ENCODE data around the gene SEPTIN1. TPM values are rescaled to one million over a fixed set of nuclear protein-coding genes. Genes with fewer than 3 reads are reported as not detected.

The SEPTIN1 gene
- polyA plus RNA-seq, 3 donors: 0.31 to 0.60 (median 0.49) TPM

DNA sequence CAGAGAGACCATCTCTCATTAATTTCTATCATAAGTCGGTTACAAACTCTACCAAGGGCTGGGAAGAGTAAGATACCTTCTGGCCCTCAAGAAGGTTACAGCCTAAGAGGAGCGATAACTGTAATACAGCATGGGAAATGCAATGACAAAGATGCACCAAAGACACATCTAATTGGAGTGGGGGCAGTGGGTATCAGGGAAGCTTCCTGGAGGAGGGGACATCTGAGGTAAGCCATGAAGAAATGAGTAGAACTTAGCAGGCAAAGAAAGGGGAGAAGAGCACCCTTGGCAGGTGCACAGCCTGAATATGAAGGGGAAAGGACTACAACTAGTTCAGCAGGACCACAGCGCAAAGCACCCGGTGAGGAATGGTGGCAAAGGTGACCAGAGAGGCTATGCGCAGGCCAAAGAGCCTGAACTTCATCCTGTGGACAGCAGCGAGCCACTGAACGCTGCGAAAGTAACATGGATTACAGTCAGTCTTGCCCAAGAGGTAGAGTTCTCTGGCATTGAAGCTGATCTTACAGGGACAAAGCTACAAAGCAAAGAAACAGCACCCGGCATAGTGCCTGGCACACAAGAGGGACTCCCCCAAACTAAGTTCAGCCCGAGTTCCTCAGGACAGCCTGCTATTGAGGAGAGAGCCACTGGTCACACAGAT lies 14.9 kb downstream of the SEPTIN1 start:
- 77% methylated on average over 8 of the region's 10 CpGs for whole genome bisulfite sequencing (ENCODE audit: insufficient coverage)
- Mint-ChIP-seq H3K9me3 (peaks cover 0 to 6% (median 0%) of the 10 kb centered on the region in 7 donors), H3K27ac (peak overlapping the region; percentile 84 to 97 (median 92)), H3K36me3 (peaks cover 33 to 47% of the 10 kb centered on the region in 2 donors), H3K4me1 (peaks cover 43% of the 10 kb centered on the region), H3K27me3 (ENCODE audit: low read depth in 3 of 3) (peaks cover 0 to 3% (median 0%) of the 10 kb centered on the region in 3 donors), H3K4me3 (peak overlapping the region; percentile 92 to 97)
- Histone ChIP-seq H4K20me1 (ENCODE audit: insufficient read depth, low read length) (peaks cover 66% of the 10 kb centered on the region), H3K4me2 (replicated peaks; ENCODE audit: extremely low read depth, low read length, poor library complexity, severe bottlenecking) (peak overlapping the region; percentile 100), H3K27me3 (ENCODE audit: control insufficient read depth in 2 of 2, insufficient read depth in 2 of 2, low read length in 2 of 2) (no peaks in the 10 kb centered on the region), H3K4me1 (ENCODE audit: control insufficient read depth in 1 of 2, insufficient read depth in 2 of 2, low read length in 2 of 2) (peaks cover 27 to 40% of the 10 kb centered on the region in 2 donors), H3K9me3 (replicated peaks in 1 of 2; ENCODE audit: control insufficient read depth in 1 of 2, insufficient read depth in 1 of 2, low read length in 2 of 2) (no peaks in the 10 kb centered on the region), H3K9ac (ENCODE audit: insufficient read depth, low read length, poor library complexity, severe bottlenecking) (peak overlapping the region; percentile 88), H3K4me3 (replicated peaks in 1 of 3; ENCODE audit: low read depth in 2 of 3, low read length in 3 of 3) (peak overlapping the region; percentile 57 to 96 (median 60)), H2AFZ (ENCODE audit: insufficient read depth, low read depth, low read length, poor library complexity, severe bottlenecking) (no peak overlapping the region), H3K79me2 (ENCODE audit: insufficient read depth, low read length) (peaks cover 75% of the 10 kb centered on the region), H3K36me3 (replicated peaks in 1 of 2; ENCODE audit: control insufficient read depth in 1 of 2, insufficient read depth in 2 of 2, low read length in 2 of 2) (peaks cover 31 to 48% of the 10 kb centered on the region in 2 donors), H3K27ac (ENCODE audit: low read depth in 1 of 2, low read length in 2 of 2) (peak overlapping the region in 1 of 2 donors; percentile 86)
- intact Hi-C loops (cut with micrococcal nuclease): no loop called here
- DNase-seq: peak in 1 of 3 donors; percentile 7
- TF ChIP-seq, protein P1, sequence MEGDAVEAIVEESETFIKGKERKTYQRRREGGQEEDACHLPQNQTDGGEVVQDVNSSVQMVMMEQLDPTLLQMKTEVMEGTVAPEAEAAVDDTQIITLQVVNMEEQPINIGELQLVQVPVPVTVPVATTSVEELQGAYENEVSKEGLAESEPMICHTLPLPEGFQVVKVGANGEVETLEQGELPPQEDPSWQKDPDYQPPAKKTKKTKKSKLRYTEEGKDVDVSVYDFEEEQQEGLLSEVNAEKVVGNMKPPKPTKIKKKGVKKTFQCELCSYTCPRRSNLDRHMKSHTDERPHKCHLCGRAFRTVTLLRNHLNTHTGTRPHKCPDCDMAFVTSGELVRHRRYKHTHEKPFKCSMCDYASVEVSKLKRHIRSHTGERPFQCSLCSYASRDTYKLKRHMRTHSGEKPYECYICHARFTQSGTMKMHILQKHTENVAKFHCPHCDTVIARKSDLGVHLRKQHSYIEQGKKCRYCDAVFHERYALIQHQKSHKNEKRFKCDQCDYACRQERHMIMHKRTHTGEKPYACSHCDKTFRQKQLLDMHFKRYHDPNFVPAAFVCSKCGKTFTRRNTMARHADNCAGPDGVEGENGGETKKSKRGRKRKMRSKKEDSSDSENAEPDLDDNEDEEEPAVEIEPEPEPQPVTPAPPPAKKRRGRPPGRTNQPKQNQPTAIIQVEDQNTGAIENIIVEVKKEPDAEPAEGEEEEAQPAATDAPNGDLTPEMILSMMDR (IDR thresholded peaks at IDR 0.05): no peak

DNA sequence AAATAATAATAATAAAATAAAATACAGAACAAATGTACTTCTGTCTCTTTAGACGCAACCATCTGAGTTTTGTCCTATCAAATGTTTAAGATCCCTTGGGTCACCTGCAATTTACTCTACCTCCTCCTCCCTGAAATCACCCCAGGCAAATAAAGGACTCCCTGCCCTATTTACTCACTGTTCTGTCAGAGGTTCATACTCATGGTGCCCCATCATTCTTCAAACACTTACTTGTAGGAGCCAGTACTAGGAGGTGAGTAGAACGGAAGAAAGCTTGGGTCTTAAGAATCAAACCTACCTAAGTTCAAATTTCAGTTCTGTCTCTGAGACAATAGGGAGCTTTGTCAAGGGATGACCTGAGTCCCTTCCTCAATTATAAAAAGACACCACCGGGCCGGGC lies 15.8 kb downstream of the SEPTIN1 start:
- no peak overlapping the region for H3K9ac ChIP-seq (ENCODE audit: insufficient read depth, low read length, poor library complexity, severe bottlenecking)

More for the DNA sequence above, 15.8 kb downstream of the SEPTIN1 start:
- Histone ChIP-seq H3K4me3 (replicated peaks in 1 of 3; ENCODE audit: low read depth in 2 of 3, low read length in 3 of 3) (peak overlapping the region in 1 of 3 experiments; percentile 96), H3K79me2 (ENCODE audit: insufficient read depth, low read length) (peaks cover 85% of the 10 kb centered on the region), H3K27ac (ENCODE audit: low read depth in 1 of 2, low read length in 2 of 2) (peak overlapping the region in 1 of 2 donors; percentile 86), H3K36me3 (replicated peaks in 1 of 2; ENCODE audit: control insufficient read depth in 1 of 2, insufficient read depth in 2 of 2, low read length in 2 of 2) (peaks cover 38 to 54% of the 10 kb centered on the region in 2 donors), H3K9me3 (replicated peaks in 1 of 2; ENCODE audit: control insufficient read depth in 1 of 2, insufficient read depth in 1 of 2, low read length in 2 of 2) (no peaks in the 10 kb centered on the region), H3K27me3 (ENCODE audit: control insufficient read depth in 2 of 2, insufficient read depth in 2 of 2, low read length in 2 of 2) (no peaks in the 10 kb centered on the region), H3K4me2 (replicated peaks; ENCODE audit: extremely low read depth, low read length, poor library complexity, severe bottlenecking) (no peak overlapping the region), H4K20me1 (ENCODE audit: insufficient read depth, low read length) (peaks cover 72% of the 10 kb centered on the region), H3K4me1 (ENCODE audit: control insufficient read depth in 1 of 2, insufficient read depth in 2 of 2, low read length in 2 of 2) (peaks cover 24 to 37% of the 10 kb centered on the region in 2 donors), H2AFZ (ENCODE audit: insufficient read depth, low read depth, low read length, poor library complexity, severe bottlenecking) (no peak overlapping the region)
- H3K27me3 Mint-ChIP-seq (ENCODE audit: low read depth in 3 of 3): peaks cover 0 to under 1% (median 0%) of the 10 kb centered on the region in 3 donors
- H3K4me3 Mint-ChIP-seq: peak overlapping the region in 1 of 2 donors; percentile 11
- peaks cover 38% of the 10 kb centered on the region for H3K4me1 Mint-ChIP-seq
- peaks cover 0 to 6% (median 0%) of the 10 kb centered on the region in 7 donors for H3K9me3 Mint-ChIP-seq
- TF ChIP-seq, protein P1 (IDR thresholded peaks at IDR 0.05): no peak
- DNase-seq: no peak
- intact Hi-C loops (cut with micrococcal nuclease): no loop called here
- WGBS (ENCODE audit: insufficient coverage): 100% methylated on average over 2 of the region's 4 CpGs
- peaks cover 38 to 55% of the 10 kb centered on the region in 2 donors for H3K36me3 Mint-ChIP-seq
- H3K27ac Mint-ChIP-seq: peak overlapping the region in 2 of 7 donors; percentile 78 to 86

Data from CD14-positive monocyte (primary cell).